Natural killer cell (primary cell): ENCODE results near the gene PRRC2B. TPM values are rescaled to one million over a fixed set of nuclear protein-coding genes. Genes with fewer than 3 reads are reported as not detected.

Experiments
- ATAC-seq, 3 donors: fragments of 150-1000 bp in 2 of 3; fragments of 200-7000 bp in 1 of 3; cut with Tn5 transposase; 1 replicate in 1 of 3; 2 replicates in 2 of 3; pipeline ENCODE4 v1.10.0; 2021; ENCODE audit warnings: mild to moderate bottlenecking in 2 of 3, moderate library complexity in 2 of 3
- DNase-seq, 2 donors: peaks; one replicate each; pipeline versions ENCODE4 v3.0.0 to v3.0.0-alpha.2; 2013 to 2021; ENCODE audit warnings: mixed read lengths in 1 of 2
- H3K27ac ChIP-seq: one replicate; pipeline ENCODE4 v1.5.1; 2013; ENCODE audit warnings: mild to moderate bottlenecking, low read length
- H3K27me3 ChIP-seq: one replicate; pipeline ENCODE4 v1.6.1; 2013; ENCODE audit warnings: low read length; ENCODE audit not compliant: control insufficient read depth, insufficient read depth
- H3K36me3 ChIP-seq: one replicate; pipeline ENCODE4 v1.6.1; 2013; ENCODE audit warnings: low read length; ENCODE audit not compliant: control insufficient read depth, insufficient read depth
- H3K4me1 ChIP-seq: one replicate; pipeline ENCODE4 v1.6.1; 2013; ENCODE audit warnings: low read length; ENCODE audit not compliant: control insufficient read depth, insufficient read depth
- H3K4me3 ChIP-seq: one replicate; pipeline ENCODE4 v1.5.1; 2013; ENCODE audit warnings: low read length
- H3K9me3 ChIP-seq: one replicate; pipeline ENCODE4 v1.6.1; 2013; ENCODE audit warnings: low read length; ENCODE audit not compliant: control insufficient read depth, insufficient read depth
- H3K27ac Mint-ChIP-seq, 2 donors: one replicate each; pipeline ENCODE4 v1.8.0; 2022; ENCODE audit warnings: mild to moderate bottlenecking in 2 of 2, mixed read lengths in 2 of 2, moderate library complexity in 1 of 2
- H3K27me3 Mint-ChIP-seq, 2 donors: one replicate each; pipeline ENCODE4 v1.8.0; 2022; ENCODE audit warnings: low read depth in 2 of 2, mixed read lengths in 2 of 2
- H3K36me3 Mint-ChIP-seq: one replicate; pipeline ENCODE4 v1.8.0; 2022; ENCODE audit warnings: mixed read lengths
- H3K4me1 Mint-ChIP-seq, 2 donors: one replicate each; pipeline ENCODE4 v1.8.0; 2022; ENCODE audit warnings: mixed read lengths in 2 of 2
- H3K4me3 Mint-ChIP-seq: one replicate; pipeline ENCODE4 v1.8.0; 2022; ENCODE audit warnings: mild to moderate bottlenecking, moderate library complexity, mixed read lengths
- H3K9me3 Mint-ChIP-seq, 2 donors: one replicate each; pipeline ENCODE4 v1.8.0; 2022; ENCODE audit warnings: mixed read lengths in 2 of 2
- WGBS: methylation state at CpG from one replicate; pipeline ENCODE4 v1.1.7; 2013; ENCODE audit warnings: missing lambda C conversion rate; ENCODE audit not compliant: insufficient coverage; 5-methylcytosine and 5-hydroxymethylcytosine counted together
- intact Hi-C: fragments of 100-400 bp; cut with micrococcal nuclease; formaldehyde crosslinking; loops from one replicate; pipeline ENCODE4 v1.14.2; 2022
- total RNA-seq, 4 donors: library from RNA; stranded (reverse); fragments of 120-200 nt in 1 of 4; gene quantifications; one replicate each; pipeline versions ENCODE4 v1.2.3 to v1.2.4, GENCODE V29; 2013 to 2022
- TF ChIP-seq, protein P1 (sequence below): fragments of 200-600 bp; IDR thresholded peaks from one replicate; pipeline ENCODE4 v1.8.0; 2022; ENCODE audit warnings: antibody characterized with exemption

The PRRC2B gene
- total RNA-seq, 3 donors from 2014 or later (not counting 1 experiment from before 2014, with no cell fraction given): 249 to 275 (median 274) TPM

DNA sequence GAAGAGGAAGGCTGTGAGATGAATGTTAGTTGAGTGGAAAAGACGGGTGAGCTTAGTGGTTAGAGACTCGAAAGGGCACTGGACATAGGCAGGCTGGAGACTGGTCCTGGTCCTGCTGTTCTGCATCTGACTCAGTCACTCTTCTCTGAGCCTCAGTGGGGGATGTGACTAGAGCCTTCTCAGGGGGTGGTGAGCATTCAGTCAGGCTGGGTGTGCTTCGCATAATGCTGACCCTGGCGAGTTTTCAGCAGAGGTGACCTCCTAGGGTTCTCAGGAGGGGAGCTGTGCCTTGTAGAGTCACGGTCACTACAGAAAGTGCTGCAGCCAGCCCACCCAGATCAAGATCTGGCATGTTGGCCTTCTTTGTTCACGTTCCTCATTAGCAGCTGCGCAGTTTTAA lies 44.3 kb downstream of the PRRC2B start:
- DNase-seq: no peak
- intact Hi-C loops: no loop called here
- H3K4me3 Mint-ChIP-seq: no peak overlapping the region
- H3K27ac Mint-ChIP-seq: peak overlapping the region; percentile 19 to 32
- H3K4me1 Mint-ChIP-seq: peaks cover 26 to 37% of the 10 kb centered on the region in 2 donors
- H3K9me3 Mint-ChIP-seq: no peaks in the 10 kb centered on the region
- Histone ChIP-seq H3K4me3 (no peak overlapping the region), H3K9me3 (no peaks in the 10 kb centered on the region), H3K36me3 (peaks cover 71% of the 10 kb centered on the region), H3K4me1 (peaks cover 14% of the 10 kb centered on the region), H3K27ac (no peak overlapping the region), H3K27me3 (no peaks in the 10 kb centered on the region)
- H3K36me3 Mint-ChIP-seq: peaks cover 9% of the 10 kb centered on the region
- ATAC-seq: no peak
- H3K27me3 Mint-ChIP-seq: no peaks in the 10 kb centered on the region
- TF ChIP-seq, protein P1, sequence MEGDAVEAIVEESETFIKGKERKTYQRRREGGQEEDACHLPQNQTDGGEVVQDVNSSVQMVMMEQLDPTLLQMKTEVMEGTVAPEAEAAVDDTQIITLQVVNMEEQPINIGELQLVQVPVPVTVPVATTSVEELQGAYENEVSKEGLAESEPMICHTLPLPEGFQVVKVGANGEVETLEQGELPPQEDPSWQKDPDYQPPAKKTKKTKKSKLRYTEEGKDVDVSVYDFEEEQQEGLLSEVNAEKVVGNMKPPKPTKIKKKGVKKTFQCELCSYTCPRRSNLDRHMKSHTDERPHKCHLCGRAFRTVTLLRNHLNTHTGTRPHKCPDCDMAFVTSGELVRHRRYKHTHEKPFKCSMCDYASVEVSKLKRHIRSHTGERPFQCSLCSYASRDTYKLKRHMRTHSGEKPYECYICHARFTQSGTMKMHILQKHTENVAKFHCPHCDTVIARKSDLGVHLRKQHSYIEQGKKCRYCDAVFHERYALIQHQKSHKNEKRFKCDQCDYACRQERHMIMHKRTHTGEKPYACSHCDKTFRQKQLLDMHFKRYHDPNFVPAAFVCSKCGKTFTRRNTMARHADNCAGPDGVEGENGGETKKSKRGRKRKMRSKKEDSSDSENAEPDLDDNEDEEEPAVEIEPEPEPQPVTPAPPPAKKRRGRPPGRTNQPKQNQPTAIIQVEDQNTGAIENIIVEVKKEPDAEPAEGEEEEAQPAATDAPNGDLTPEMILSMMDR: no peak
- 97% methylated on average over 7 of the region's 7 CpGs for WGBS

DNA sequence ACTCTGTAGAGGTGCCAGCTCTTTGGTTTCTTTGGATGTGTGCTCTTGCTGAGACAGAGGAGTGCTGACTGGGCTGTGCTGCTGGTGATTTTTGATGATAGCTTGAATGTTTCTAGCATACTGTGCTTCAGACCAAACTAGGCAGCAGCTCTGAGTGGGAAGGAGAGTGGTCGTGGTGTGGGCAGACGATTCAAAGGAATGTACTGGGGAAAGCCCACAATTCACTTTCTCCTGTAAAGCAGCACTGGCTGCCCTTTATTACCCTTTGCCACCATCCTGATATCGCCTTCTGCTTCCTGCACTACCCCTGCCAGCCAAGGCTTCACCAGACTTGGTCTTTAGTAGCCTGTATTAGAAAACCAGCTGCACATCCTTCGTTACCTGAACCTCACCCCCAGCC lies 45.3 kb downstream of the PRRC2B start:
- H3K4me1 Mint-ChIP-seq: peaks cover 26 to 37% of the 10 kb centered on the region in 2 donors
- intact Hi-C loops: no loop called here
- no peak for ATAC-seq

DNA sequence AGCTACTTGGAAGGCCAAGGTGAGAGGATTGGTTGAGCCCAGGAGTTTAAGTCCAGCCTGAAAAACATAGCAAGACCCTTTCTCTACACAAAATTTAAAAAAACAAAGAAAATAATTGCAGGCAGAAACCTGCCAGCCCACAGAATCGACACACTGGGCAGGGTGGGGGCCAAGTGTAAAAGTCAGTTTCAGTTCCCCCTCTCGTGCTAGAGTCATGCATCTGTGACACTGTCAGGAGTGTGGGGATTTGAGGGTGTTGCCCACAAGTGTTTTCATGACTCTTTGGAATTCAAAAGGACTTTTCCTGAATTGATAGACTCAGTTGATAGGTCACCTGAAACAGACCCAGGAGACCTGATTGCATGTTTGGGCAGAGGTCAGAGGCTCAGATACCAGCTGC lies 47.6 kb downstream of the PRRC2B start:
- intact Hi-C loops: loop anchor here (1.0 kb wide), 1 partner anchor 34 kb away; no protein-coding TSS in a partner anchor
- peak; percentile 89 to 95 (median 91) for ATAC-seq
- Mint-ChIP-seq H3K4me3 (peak overlapping the region; percentile 28), H3K27me3 (no peaks in the 10 kb centered on the region), H3K36me3 (peaks cover 22% of the 10 kb centered on the region), H3K9me3 (no peaks in the 10 kb centered on the region), H3K27ac (peak overlapping the region; percentile 71 to 84), H3K4me1 (peaks cover 26 to 37% of the 10 kb centered on the region in 2 donors)
- no peaks in the 10 kb centered on the region for H3K27me3 ChIP-seq
- peak; percentile 23 to 40 for DNase-seq
- H3K9me3 ChIP-seq: no peaks in the 10 kb centered on the region
- 6% methylated on average over 2 of the region's 2 CpGs for WGBS
- H3K27ac ChIP-seq: peak overlapping the region; percentile 46
- TF ChIP-seq, protein P1: no peak
- H3K4me3 ChIP-seq: no peak overlapping the region
- H3K36me3 ChIP-seq: peaks cover 69% of the 10 kb centered on the region
- peaks cover 14% of the 10 kb centered on the region for H3K4me1 ChIP-seq

More for the DNA sequence above, 45.3 kb downstream of the PRRC2B start:
- H3K27ac ChIP-seq: no peak overlapping the region
- 85% methylated on average over 4 of the region's 4 CpGs for WGBS
- H3K4me1 ChIP-seq: peaks cover 14% of the 10 kb centered on the region
- TF ChIP-seq, protein P1: no peak
- peaks cover 68% of the 10 kb centered on the region for H3K36me3 ChIP-seq
- Mint-ChIP-seq H3K9me3 (no peaks in the 10 kb centered on the region), H3K27ac (peak overlapping the region; percentile 68 to 84), H3K27me3 (no peaks in the 10 kb centered on the region), H3K36me3 (peaks cover 9% of the 10 kb centered on the region), H3K4me3 (no peak overlapping the region)
- no peak overlapping the region for H3K4me3 ChIP-seq
- H3K27me3 ChIP-seq: no peaks in the 10 kb centered on the region
- no peak for DNase-seq
- H3K9me3 ChIP-seq: no peaks in the 10 kb centered on the region

DNA sequence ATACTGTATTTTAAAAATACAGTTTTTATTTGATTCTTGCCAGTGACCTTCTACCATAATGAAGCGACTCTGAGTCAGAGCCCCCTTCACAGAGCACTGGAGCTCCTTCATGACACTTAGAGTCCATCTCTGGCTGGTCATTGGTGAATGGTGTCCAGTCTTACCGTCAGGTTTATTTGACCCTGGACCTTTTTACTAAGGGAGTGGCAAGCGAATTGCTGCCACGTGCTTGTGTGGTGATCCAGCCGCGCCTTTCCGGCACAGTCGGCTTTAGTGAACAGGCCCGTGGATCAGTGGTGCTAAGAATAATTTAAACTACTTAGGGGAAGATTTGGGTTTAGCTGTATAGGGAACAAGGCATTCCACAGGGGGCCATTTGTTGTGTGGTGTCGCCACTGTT lies 48.5 kb downstream of the PRRC2B start:
- Mint-ChIP-seq H3K9me3 (no peaks in the 10 kb centered on the region), H3K36me3 (peaks cover 22% of the 10 kb centered on the region), H3K4me3 (no peak overlapping the region), H3K27me3 (no peaks in the 10 kb centered on the region), H3K4me1 (peaks cover 26 to 42% of the 10 kb centered on the region in 2 donors), H3K27ac (peak overlapping the region; percentile 71 to 84)
- peaks cover 14% of the 10 kb centered on the region for H3K4me1 ChIP-seq
- H3K4me3 ChIP-seq: no peak overlapping the region
- H3K9me3 ChIP-seq: no peaks in the 10 kb centered on the region
- no peak overlapping the region for H3K27ac ChIP-seq
- no peaks in the 10 kb centered on the region for H3K27me3 ChIP-seq
- 87% methylated on average over 10 of the region's 10 CpGs for WGBS
- ATAC-seq (no peak), DNase-seq (no peak)
- TF ChIP-seq, protein P1: no peak
- intact Hi-C loops: no loop called here
- peaks cover 69% of the 10 kb centered on the region for H3K36me3 ChIP-seq
